Peyer's patch (tissue), 4 donors: Measurements from ENCODE around the gene EVC2.

Experiments
- POLR2A ChIP-seq, 2 donors: fragments of 450-650 bp; IDR thresholded peaks; one replicate each; pipeline ENCODE4 v1.5.1; 2017; ENCODE audit warnings: antibody characterized with exemption in 2 of 2, mild to moderate bottlenecking in 2 of 2, moderate library complexity in 2 of 2
- TF ChIP-seq, protein P1 (sequence below), 6 experiments: fragments of 450-650 bp in 4 of 6; fragments of 200-600 bp in 2 of 6; sonication (generic) in 1 of 6; IDR thresholded peaks; one replicate each; pipeline ENCODE4 v1.5.1; 2017 to 2019; ENCODE audit warnings: antibody characterized with exemption in 6 of 6, mild to moderate bottlenecking in 3 of 6, moderate library complexity in 1 of 6

- TF ChIP-seq POLR2A (IDR thresholded peaks at IDR 0.05): no peak
- TF ChIP-seq, protein P1, sequence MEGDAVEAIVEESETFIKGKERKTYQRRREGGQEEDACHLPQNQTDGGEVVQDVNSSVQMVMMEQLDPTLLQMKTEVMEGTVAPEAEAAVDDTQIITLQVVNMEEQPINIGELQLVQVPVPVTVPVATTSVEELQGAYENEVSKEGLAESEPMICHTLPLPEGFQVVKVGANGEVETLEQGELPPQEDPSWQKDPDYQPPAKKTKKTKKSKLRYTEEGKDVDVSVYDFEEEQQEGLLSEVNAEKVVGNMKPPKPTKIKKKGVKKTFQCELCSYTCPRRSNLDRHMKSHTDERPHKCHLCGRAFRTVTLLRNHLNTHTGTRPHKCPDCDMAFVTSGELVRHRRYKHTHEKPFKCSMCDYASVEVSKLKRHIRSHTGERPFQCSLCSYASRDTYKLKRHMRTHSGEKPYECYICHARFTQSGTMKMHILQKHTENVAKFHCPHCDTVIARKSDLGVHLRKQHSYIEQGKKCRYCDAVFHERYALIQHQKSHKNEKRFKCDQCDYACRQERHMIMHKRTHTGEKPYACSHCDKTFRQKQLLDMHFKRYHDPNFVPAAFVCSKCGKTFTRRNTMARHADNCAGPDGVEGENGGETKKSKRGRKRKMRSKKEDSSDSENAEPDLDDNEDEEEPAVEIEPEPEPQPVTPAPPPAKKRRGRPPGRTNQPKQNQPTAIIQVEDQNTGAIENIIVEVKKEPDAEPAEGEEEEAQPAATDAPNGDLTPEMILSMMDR (IDR thresholded peaks at IDR 0.05): no peak
These were observed 68.3 kb downstream of the EVC2 start for GRCh38 chr4:5640096-5640495.
